Hepatocyte (in vitro differentiated cells): ENCODE results near the gene TBC1D9. TPM values are rescaled to one million over a fixed set of nuclear protein-coding genes. Genes with fewer than 3 reads are reported as not detected.
A peak's percentile ranks its signal among the peaks of the same experiment; 100 is the strongest.

Experiments used
- DNase-seq: peaks from one replicate; pipeline ENCODE4 v3.0.0-alpha.2; 2016; ENCODE audit warnings: low spot score
- H2AFZ ChIP-seq: fragments of 200-600 bp; sonication (generic); 2 replicates; pipeline ENCODE4 v1.6.0; 2016; ENCODE audit warnings: antibody characterized with exemption, mild to moderate bottlenecking
- H3K27ac ChIP-seq: fragments of 200-600 bp; sonication (generic); 2 replicates; pipeline ENCODE4 v1.5.1; 2016; ENCODE audit warnings: mild to moderate bottlenecking
- H3K27me3 ChIP-seq: fragments of 200-600 bp; sonication (generic); 2 replicates; pipeline ENCODE4 v1.6.1; 2016
- H3K36me3 ChIP-seq: fragments of 200-600 bp; sonication (generic); replicated peaks from 2 replicates; pipeline ENCODE4 v1.5.1; 2016; ENCODE audit warnings: low read depth; ENCODE audit not compliant: insufficient read depth
- H3K4me1 ChIP-seq: fragments of 200-600 bp; sonication (generic); 2 replicates; pipeline ENCODE4 v1.5.1; 2016; ENCODE audit warnings: mild to moderate bottlenecking, moderate library complexity; ENCODE audit not compliant: insufficient read depth
- H3K4me2 ChIP-seq: fragments of 200-600 bp; sonication (generic); 2 replicates; pipeline ENCODE4 v1.6.0; 2016
- H3K4me3 ChIP-seq: fragments of 200-600 bp; sonication (generic); 2 replicates; pipeline ENCODE4 v1.5.1; 2016; ENCODE audit warnings: mild to moderate bottlenecking
- H3K79me2 ChIP-seq: fragments of 200-600 bp; sonication (generic); 2 replicates; pipeline ENCODE4 v1.6.0; 2017; ENCODE audit warnings: mild to moderate bottlenecking
- H3K9me2 ChIP-seq: fragments of 200-600 bp; sonication (generic); replicated peaks from 2 replicates; pipeline ENCODE4 v1.6.0; 2017; ENCODE audit warnings: mild to moderate bottlenecking; ENCODE audit not compliant: insufficient read depth
- H3K9me3 ChIP-seq: fragments of 200-600 bp; sonication (generic); 2 replicates; pipeline ENCODE4 v1.5.1; 2016; ENCODE audit warnings: low read depth, mild to moderate bottlenecking
- H4K20me1 ChIP-seq: fragments of 200-600 bp; sonication (generic); 2 replicates; pipeline ENCODE4 v1.6.0; 2016; ENCODE audit warnings: mild to moderate bottlenecking; ENCODE audit not compliant: insufficient read depth, poor library complexity, severe bottlenecking
- EZH2 ChIP-seq: fragments of 200-600 bp; sonication (generic); IDR thresholded peaks from 2 replicates; pipeline ENCODE4 v1.6.1; 2016; ENCODE audit warnings: antibody characterized with exemption, mild to moderate bottlenecking, borderline replicate concordance
- EZH2phosphoT487 ChIP-seq: fragments of 200-600 bp; sonication (generic); IDR thresholded peaks from one replicate; pipeline ENCODE4 v1.6.1; 2018; ENCODE audit warnings: antibody characterized with exemption, mild to moderate bottlenecking, low read depth, moderate library complexity; ENCODE audit not compliant: unreplicated experiment, severe bottlenecking
- WGBS: methylation state at CpG from one replicate; pipeline ENCODE4 v1.1.6; 2016; ENCODE audit warnings: low lambda C conversion rate; ENCODE audit errors: missing lambda C conversion rate; 5-methylcytosine and 5-hydroxymethylcytosine counted together
- polyA plus RNA-seq: library from polyadenylated mRNA; unstranded; fragments of >200 nt; fragmentation: Nextera tagmentation; extraction: Ambion mirVana; gene quantifications from 2 replicates; pipeline ENCODE4 v1.2.1, GENCODE V29; 2016
- total RNA-seq: library from RNA; depleted of rRNA; stranded (reverse); fragments of >200 nt; gene quantifications from 2 replicates; pipeline ENCODE4 v1.2.3, GENCODE V29; 2014
- TF ChIP-seq, protein P1 (sequence below): fragments of 200-600 bp; sonication (generic); IDR thresholded peaks from 2 replicates; pipeline ENCODE4 v1.5.1; 2016; ENCODE audit warnings: antibody characterized with exemption, mild to moderate bottlenecking; ENCODE audit not compliant: poor library complexity

Gene TBC1D9
- total and polyA plus RNA-seq, 2 experiments from 2014 or later, result 10.5 to 35.6 TPM

GRCh38 chr4:140743194-140743931 lies 12.8 kb downstream of the TBC1D9 start:
- no peaks in the 10 kb centered on the region for H3K9me2 ChIP-seq
- no peaks in the 10 kb centered on the region for H3K27me3 ChIP-seq
- H3K36me3 ChIP-seq, result no peaks in the 10 kb centered on the region
- no peaks in the 10 kb centered on the region for H4K20me1 ChIP-seq
- no peaks in the 10 kb centered on the region for H3K9me3 ChIP-seq
- H2AFZ ChIP-seq, result no peak overlapping the region
- H3K79me2 ChIP-seq, result peaks cover 79% of the 10 kb centered on the region
- H3K27ac ChIP-seq, result peak overlapping the region; percentile 70
- H3K4me1 ChIP-seq, result peaks cover 32% of the 10 kb centered on the region
- no peak overlapping the region for H3K4me3 ChIP-seq
- peak; percentile 41 for DNase-seq
- H3K4me2 ChIP-seq, result peak overlapping the region; percentile 24
- WGBS, result 29% methylated on average over 4 of the region's 4 CpGs
- TF ChIP-seq EZH2phosphoT487 (no peak), EZH2 (no peak)
- TF ChIP-seq, protein P1, sequence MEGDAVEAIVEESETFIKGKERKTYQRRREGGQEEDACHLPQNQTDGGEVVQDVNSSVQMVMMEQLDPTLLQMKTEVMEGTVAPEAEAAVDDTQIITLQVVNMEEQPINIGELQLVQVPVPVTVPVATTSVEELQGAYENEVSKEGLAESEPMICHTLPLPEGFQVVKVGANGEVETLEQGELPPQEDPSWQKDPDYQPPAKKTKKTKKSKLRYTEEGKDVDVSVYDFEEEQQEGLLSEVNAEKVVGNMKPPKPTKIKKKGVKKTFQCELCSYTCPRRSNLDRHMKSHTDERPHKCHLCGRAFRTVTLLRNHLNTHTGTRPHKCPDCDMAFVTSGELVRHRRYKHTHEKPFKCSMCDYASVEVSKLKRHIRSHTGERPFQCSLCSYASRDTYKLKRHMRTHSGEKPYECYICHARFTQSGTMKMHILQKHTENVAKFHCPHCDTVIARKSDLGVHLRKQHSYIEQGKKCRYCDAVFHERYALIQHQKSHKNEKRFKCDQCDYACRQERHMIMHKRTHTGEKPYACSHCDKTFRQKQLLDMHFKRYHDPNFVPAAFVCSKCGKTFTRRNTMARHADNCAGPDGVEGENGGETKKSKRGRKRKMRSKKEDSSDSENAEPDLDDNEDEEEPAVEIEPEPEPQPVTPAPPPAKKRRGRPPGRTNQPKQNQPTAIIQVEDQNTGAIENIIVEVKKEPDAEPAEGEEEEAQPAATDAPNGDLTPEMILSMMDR, result peak; percentile 35

DNA sequence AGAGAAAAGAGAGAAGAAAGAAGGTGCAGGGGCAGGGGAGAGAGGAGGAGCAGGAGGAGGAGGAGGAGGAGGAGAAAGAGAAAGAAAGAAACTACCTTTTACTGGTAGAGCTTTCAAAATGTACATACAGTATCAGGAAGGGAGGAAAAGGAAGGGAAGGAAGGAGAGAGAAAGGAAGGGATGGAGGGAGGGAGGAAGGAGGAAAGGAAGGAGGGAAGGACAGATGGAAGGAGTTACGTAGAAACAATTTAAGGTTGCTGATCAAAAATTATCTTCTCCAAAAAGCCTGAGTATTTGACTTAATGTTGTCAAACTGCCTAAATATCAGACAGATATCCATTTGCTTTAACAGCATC lies 13.4 kb downstream of the TBC1D9 start:
- Histone ChIP-seq H3K4me1 (peaks cover 32% of the 10 kb centered on the region), H4K20me1 (no peaks in the 10 kb centered on the region), H3K27me3 (no peaks in the 10 kb centered on the region), H3K9me3 (no peaks in the 10 kb centered on the region), H3K9me2 (no peaks in the 10 kb centered on the region), H3K79me2 (peaks cover 79% of the 10 kb centered on the region), H3K27ac (peak overlapping the region; percentile 70), H3K4me3 (no peak overlapping the region), H3K4me2 (peak overlapping the region; percentile 52), H3K36me3 (no peaks in the 10 kb centered on the region), H2AFZ (no peak overlapping the region)
- no peak for DNase-seq
- WGBS, result 93% methylated on average over 1 of the region's 1 CpG
- TF ChIP-seq, protein P1, result no peak
- TF ChIP-seq EZH2, result no peak
- no peak for TF ChIP-seq EZH2phosphoT487

GRCh38 chr4:140740906-140741670 lies 15.1 kb downstream of the TBC1D9 start:
- DNase-seq, result no peak
- Histone ChIP-seq H3K4me3 (no peak overlapping the region), H3K4me1 (peaks cover 32% of the 10 kb centered on the region), H2AFZ (no peak overlapping the region), H3K36me3 (no peaks in the 10 kb centered on the region), H3K4me2 (no peak overlapping the region), H3K27ac (peak overlapping the region; percentile 5), H3K9me3 (no peaks in the 10 kb centered on the region), H3K79me2 (peaks cover 78% of the 10 kb centered on the region), H3K27me3 (no peaks in the 10 kb centered on the region), H4K20me1 (no peaks in the 10 kb centered on the region), H3K9me2 (no peaks in the 10 kb centered on the region)
- WGBS, result 69% methylated on average over 3 of the region's 3 CpGs
- TF ChIP-seq EZH2 (no peak), EZH2phosphoT487 (no peak)

- H3K36me3 ChIP-seq, result no peaks in the 10 kb centered on the region
- 50% methylated on average over 1 of the region's 1 CpG for WGBS
- H2AFZ ChIP-seq, result no peak overlapping the region
- no peak overlapping the region for H3K4me2 ChIP-seq
- TF ChIP-seq, protein P1, result no peak
- TF ChIP-seq EZH2 (no peak), EZH2phosphoT487 (no peak)
- H3K9me3 ChIP-seq, result no peaks in the 10 kb centered on the region
- peaks cover 78% of the 10 kb centered on the region for H3K79me2 ChIP-seq
- H3K4me1 ChIP-seq, result peaks cover 32% of the 10 kb centered on the region
- no peaks in the 10 kb centered on the region for H3K27me3 ChIP-seq
- no peaks in the 10 kb centered on the region for H3K9me2 ChIP-seq
- peak overlapping the region; percentile 5 for H3K27ac ChIP-seq
- no peaks in the 10 kb centered on the region for H4K20me1 ChIP-seq
- no peak for DNase-seq
- no peak overlapping the region for H3K4me3 ChIP-seq
Observed at GRCh38 chr4:140740422-140740821, 15.8 kb downstream of the TBC1D9 start.
